ENCODE measurements around the gene FAM120C.

Gene FAM120C

GRCh38 chrX:54134269-54134668, 48.8 kb downstream of the FAM120C start:
- Histone ChIP-seq H3K27me3 (ENCODE audit: control insufficient read depth, insufficient read depth, low read length) (no peaks in the 10 kb centered on the region), H3K9me3 (ENCODE audit: control insufficient read depth, insufficient read depth, low read length) (no peaks in the 10 kb centered on the region), H3K4me3 (ENCODE audit: low read length) (no peak overlapping the region), H3K4me1 (ENCODE audit: control insufficient read depth, insufficient read depth, low read length) (no peaks in the 10 kb centered on the region), H3K36me3 (ENCODE audit: control insufficient read depth, insufficient read depth, low read length) (no peaks in the 10 kb centered on the region), H3K27ac (ENCODE audit: low read length) (no peak overlapping the region)
- 100% methylated on average over 1 of the region's 2 CpGs for WGBS (ENCODE audit: insufficient coverage, insufficient read length)
- DNase-seq (ENCODE audit: low read depth, low spot score), result no peak

DNA sequence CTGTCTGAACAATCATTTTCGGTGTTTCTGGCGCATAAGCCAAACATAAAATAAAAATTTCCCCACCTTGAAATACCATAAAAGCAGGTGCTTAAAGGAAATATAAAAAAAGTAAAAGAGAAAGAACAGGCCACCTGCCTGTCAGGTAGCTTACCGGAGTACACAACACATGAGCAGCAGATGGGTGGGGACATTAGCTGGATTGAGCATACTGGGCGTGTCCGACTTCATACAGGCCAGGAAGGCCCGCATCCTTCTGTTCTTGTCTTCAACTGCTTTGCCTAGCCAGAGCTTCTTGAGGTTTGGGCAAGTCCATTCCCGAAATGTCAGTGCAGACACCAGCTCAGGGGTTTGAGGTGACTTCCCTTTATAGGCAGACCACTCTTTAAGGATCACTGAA, 66.7 kb downstream of the FAM120C start:
- WGBS (ENCODE audit: insufficient coverage, insufficient read length), result no CpG with 5 or more reads among the region's 7 CpGs
- Histone ChIP-seq H3K36me3 (ENCODE audit: control insufficient read depth, insufficient read depth, low read length) (no peaks in the 10 kb centered on the region), H3K27ac (ENCODE audit: low read length) (no peak overlapping the region), H3K4me1 (ENCODE audit: control insufficient read depth, insufficient read depth, low read length) (no peaks in the 10 kb centered on the region; the same call in 1 of the 2 replicates), H3K27me3 (ENCODE audit: control insufficient read depth, insufficient read depth, low read length) (no peaks in the 10 kb centered on the region), H3K9me3 (ENCODE audit: control insufficient read depth, insufficient read depth, low read length) (no peaks in the 10 kb centered on the region), H3K4me3 (ENCODE audit: low read length) (no peak overlapping the region)
- no peak for DNase-seq (ENCODE audit: low read depth, low spot score)

DNA sequence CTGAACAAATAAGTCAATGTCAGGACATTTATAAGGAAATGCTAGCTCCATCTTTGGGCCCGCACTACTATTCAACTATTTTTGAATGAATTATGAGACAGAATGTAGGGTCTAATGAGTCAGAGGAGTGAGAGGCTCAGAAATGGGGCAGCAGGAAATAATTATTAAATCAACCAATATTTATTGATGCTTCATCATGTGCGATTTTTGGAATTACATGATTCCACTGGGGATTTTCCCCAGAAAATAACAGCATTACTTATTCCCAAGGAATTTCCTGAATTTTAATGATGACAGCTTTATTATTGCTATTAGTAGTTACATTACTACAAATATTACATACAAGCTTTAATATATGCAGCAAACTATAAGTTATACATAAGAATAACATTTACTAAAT, 89.5 kb downstream of the FAM120C start:
- DNase-seq (ENCODE audit: low read depth, low spot score), result no peak
- no CpG with 5 or more reads among the region's 2 CpGs for WGBS (ENCODE audit: insufficient coverage, insufficient read length)
- no peak overlapping the region for H3K4me3 ChIP-seq (ENCODE audit: low read length)

GRCh38 chrX:54093159-54093558, 89.9 kb downstream of the FAM120C start:
- no CpG with 5 or more reads among the region's 1 CpG for WGBS (ENCODE audit: insufficient coverage, insufficient read length)
- no peak for DNase-seq (ENCODE audit: low read depth, low spot score)
- Histone ChIP-seq H3K27ac (ENCODE audit: low read length) (no peak overlapping the region), H3K9me3 (ENCODE audit: control insufficient read depth, insufficient read depth, low read length) (no peaks in the 10 kb centered on the region), H3K27me3 (ENCODE audit: control insufficient read depth, insufficient read depth, low read length) (no peaks in the 10 kb centered on the region), H3K36me3 (ENCODE audit: control insufficient read depth, insufficient read depth, low read length) (no peaks in the 10 kb centered on the region), H3K4me3 (ENCODE audit: low read length) (no peak overlapping the region), H3K4me1 (ENCODE audit: control insufficient read depth, insufficient read depth, low read length) (no peaks in the 10 kb centered on the region)

More for the DNA sequence above, 89.5 kb downstream of the FAM120C start:
- Histone ChIP-seq H3K9me3 (ENCODE audit: control insufficient read depth, insufficient read depth, low read length) (no peaks in the 10 kb centered on the region), H3K27me3 (ENCODE audit: control insufficient read depth, insufficient read depth, low read length) (no peaks in the 10 kb centered on the region), H3K36me3 (ENCODE audit: control insufficient read depth, insufficient read depth, low read length) (no peaks in the 10 kb centered on the region), H3K27ac (ENCODE audit: low read length) (no peak overlapping the region), H3K4me1 (ENCODE audit: control insufficient read depth, insufficient read depth, low read length) (no peaks in the 10 kb centered on the region)

GRCh38 chrX:54090880-54091279, 92.2 kb downstream of the FAM120C start:
- no peaks in the 10 kb centered on the region for H3K9me3 ChIP-seq (ENCODE audit: control insufficient read depth, insufficient read depth, low read length)
- H3K27ac ChIP-seq (ENCODE audit: low read length), result no peak overlapping the region
- H3K4me1 ChIP-seq (ENCODE audit: control insufficient read depth, insufficient read depth, low read length), result no peaks in the 10 kb centered on the region
- no peaks in the 10 kb centered on the region for H3K27me3 ChIP-seq (ENCODE audit: control insufficient read depth, insufficient read depth, low read length)
- DNase-seq (ENCODE audit: low read depth, low spot score), result no peak
- no peaks in the 10 kb centered on the region for H3K36me3 ChIP-seq (ENCODE audit: control insufficient read depth, insufficient read depth, low read length)
- no CpG with 5 or more reads among the region's 2 CpGs for WGBS (ENCODE audit: insufficient coverage, insufficient read length)
- no peak overlapping the region for H3K4me3 ChIP-seq (ENCODE audit: low read length)

DNA sequence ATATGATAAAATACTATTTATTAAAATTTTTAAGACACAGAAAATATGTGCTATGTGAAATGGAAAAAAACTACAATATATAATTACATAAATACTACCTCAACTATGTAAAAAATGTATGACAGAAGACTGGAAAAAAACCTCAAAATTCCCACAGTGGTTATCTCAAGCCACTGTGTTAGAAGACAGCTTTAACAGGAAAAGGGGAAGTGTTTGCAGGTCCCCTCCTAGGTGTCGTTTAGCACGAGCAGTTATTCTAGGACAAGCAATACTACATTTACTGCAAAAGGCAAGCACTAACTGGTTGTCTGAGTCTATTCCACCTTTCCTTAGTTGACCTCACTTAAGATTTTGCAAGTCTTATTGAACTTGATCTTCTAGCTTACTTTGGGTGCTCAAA, 93.9 kb downstream of the FAM120C start:
- H3K4me1 ChIP-seq (ENCODE audit: control insufficient read depth, insufficient read depth, low read length), result no peaks in the 10 kb centered on the region
- H3K9me3 ChIP-seq (ENCODE audit: control insufficient read depth, insufficient read depth, low read length), result no peaks in the 10 kb centered on the region
- no peaks in the 10 kb centered on the region for H3K27me3 ChIP-seq (ENCODE audit: control insufficient read depth, insufficient read depth, low read length)
- H3K4me3 ChIP-seq (ENCODE audit: low read length), result no peak overlapping the region
- WGBS (ENCODE audit: insufficient coverage, insufficient read length), result no CpG with 5 or more reads among the region's 2 CpGs
- no peak for DNase-seq (ENCODE audit: low read depth, low spot score)
- H3K36me3 ChIP-seq (ENCODE audit: control insufficient read depth, insufficient read depth, low read length), result no peaks in the 10 kb centered on the region
- H3K27ac ChIP-seq (ENCODE audit: low read length), result no peak overlapping the region

DNA sequence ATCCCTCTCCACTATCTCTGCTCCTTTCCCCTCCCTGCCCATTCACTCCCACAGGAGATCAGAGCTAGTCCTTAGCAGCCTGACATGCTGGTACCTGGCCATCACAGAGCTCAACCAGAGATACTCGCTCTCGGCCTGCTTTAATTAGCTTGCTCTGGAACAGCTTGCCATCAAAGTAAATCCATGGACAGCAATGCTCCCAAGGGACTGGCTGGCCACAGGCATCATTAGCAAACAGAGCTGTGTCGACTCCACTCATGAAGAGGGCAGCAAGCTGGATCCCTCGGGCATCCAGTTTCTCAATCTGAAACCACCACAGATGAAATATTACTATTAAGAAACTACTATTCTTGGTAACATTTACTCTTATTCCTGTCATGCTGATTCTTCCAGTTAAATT, 95.4 kb downstream of the FAM120C start:
- Histone ChIP-seq H3K4me1 (ENCODE audit: control insufficient read depth, insufficient read depth, low read length) (no peaks in the 10 kb centered on the region), H3K36me3 (ENCODE audit: control insufficient read depth, insufficient read depth, low read length) (no peaks in the 10 kb centered on the region), H3K27ac (ENCODE audit: low read length) (no peak overlapping the region), H3K4me3 (ENCODE audit: low read length) (no peak overlapping the region), H3K27me3 (ENCODE audit: control insufficient read depth, insufficient read depth, low read length) (no peaks in the 10 kb centered on the region), H3K9me3 (ENCODE audit: control insufficient read depth, insufficient read depth, low read length) (no peaks in the 10 kb centered on the region)
- WGBS (ENCODE audit: insufficient coverage, insufficient read length), result no CpG with 5 or more reads among the region's 4 CpGs
- DNase-seq (ENCODE audit: low read depth, low spot score), result no peak

DNA sequence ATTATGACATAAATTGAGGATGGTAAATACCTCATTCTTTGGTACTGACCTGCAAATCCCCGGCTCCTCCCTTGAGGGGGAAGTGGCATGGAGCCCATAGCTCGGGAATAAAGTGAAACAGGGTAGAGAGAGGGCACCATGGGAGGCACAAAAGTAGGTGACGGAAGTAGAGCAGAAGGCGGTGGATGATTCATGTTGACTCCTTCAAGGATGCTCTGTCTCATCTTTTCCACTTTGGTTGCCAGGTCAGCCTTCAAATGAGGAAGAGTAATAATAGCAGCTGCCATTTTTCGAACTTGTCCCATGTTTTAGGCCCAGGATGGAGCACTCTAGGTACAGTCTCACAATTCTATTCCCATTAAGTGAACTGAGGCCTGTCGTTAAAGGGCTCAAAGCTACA, 97.4 kb downstream of the FAM120C start:
- Histone ChIP-seq H3K27me3 (ENCODE audit: control insufficient read depth, insufficient read depth, low read length) (no peaks in the 10 kb centered on the region), H3K27ac (ENCODE audit: low read length) (no peak overlapping the region), H3K36me3 (ENCODE audit: control insufficient read depth, insufficient read depth, low read length) (no peaks in the 10 kb centered on the region), H3K9me3 (ENCODE audit: control insufficient read depth, insufficient read depth, low read length) (no peaks in the 10 kb centered on the region), H3K4me1 (ENCODE audit: control insufficient read depth, insufficient read depth, low read length) (no peaks in the 10 kb centered on the region), H3K4me3 (ENCODE audit: low read length) (no peak overlapping the region)
- no peak for DNase-seq (ENCODE audit: low read depth, low spot score)
- no CpG with 5 or more reads among the region's 6 CpGs for WGBS (ENCODE audit: insufficient coverage, insufficient read length)

GRCh38 chrX:54076903-54077302, 106.2 kb downstream of the FAM120C start:
- no CpG with 5 or more reads among the region's 2 CpGs for WGBS (ENCODE audit: insufficient coverage, insufficient read length)
- Histone ChIP-seq H3K36me3 (ENCODE audit: control insufficient read depth, insufficient read depth, low read length) (no peaks in the 10 kb centered on the region), H3K27ac (ENCODE audit: low read length) (no peak overlapping the region), H3K4me3 (ENCODE audit: low read length) (no peak overlapping the region), H3K27me3 (ENCODE audit: control insufficient read depth, insufficient read depth, low read length) (no peaks in the 10 kb centered on the region), H3K4me1 (ENCODE audit: control insufficient read depth, insufficient read depth, low read length) (no peaks in the 10 kb centered on the region), H3K9me3 (ENCODE audit: control insufficient read depth, insufficient read depth, low read length) (no peaks in the 10 kb centered on the region)
- no peak for DNase-seq (ENCODE audit: low read depth, low spot score)

GRCh38 chrX:54074826-54075225, 108.2 kb downstream of the FAM120C start:
- Histone ChIP-seq H3K9me3 (ENCODE audit: control insufficient read depth, insufficient read depth, low read length) (no peaks in the 10 kb centered on the region), H3K4me1 (ENCODE audit: control insufficient read depth, insufficient read depth, low read length) (no peaks in the 10 kb centered on the region), H3K4me3 (ENCODE audit: low read length) (no peak overlapping the region), H3K27ac (ENCODE audit: low read length) (no peak overlapping the region), H3K27me3 (ENCODE audit: control insufficient read depth, insufficient read depth, low read length) (no peaks in the 10 kb centered on the region), H3K36me3 (ENCODE audit: control insufficient read depth, insufficient read depth, low read length) (no peaks in the 10 kb centered on the region)
- WGBS (ENCODE audit: insufficient coverage, insufficient read length), result no CpG with 5 or more reads among the region's 6 CpGs
- no peak for DNase-seq (ENCODE audit: low read depth, low spot score)

- WGBS (ENCODE audit: insufficient coverage, insufficient read length), result no CpG with 5 or more reads among the region's 2 CpGs
- H3K4me1 ChIP-seq (ENCODE audit: control insufficient read depth, insufficient read depth, low read length), result no peaks in the 10 kb centered on the region
- H3K27me3 ChIP-seq (ENCODE audit: control insufficient read depth, insufficient read depth, low read length), result no peaks in the 10 kb centered on the region
- no peak overlapping the region for H3K4me3 ChIP-seq (ENCODE audit: low read length)
- no peaks in the 10 kb centered on the region for H3K36me3 ChIP-seq (ENCODE audit: control insufficient read depth, insufficient read depth, low read length)
- H3K9me3 ChIP-seq (ENCODE audit: control insufficient read depth, insufficient read depth, low read length), result no peaks in the 10 kb centered on the region
- no peak overlapping the region for H3K27ac ChIP-seq (ENCODE audit: low read length)
- DNase-seq (ENCODE audit: low read depth, low spot score), result no peak
Observed at GRCh38 chrX:54067766-54068165, 115.3 kb downstream of the FAM120C start.

Data from iPS DF 6.9 (cell line).